Prostate gland (tissue), 2 donors: ENCODE data around the gene NR5A2. TPM values are rescaled to one million over a fixed set of nuclear protein-coding genes. Genes with fewer than 3 reads are reported as not detected.

Experiments used
- DNase-seq: peaks from one replicate; pipeline ENCODE4 v3.0.0-alpha.2; 2019; ENCODE audit warnings: low spot score
- H3K27ac ChIP-seq, 2 donors: fragments of 200-600 bp; sonication (generic); 2 replicates each; pipeline ENCODE4 v1.5.1; 2017 to 2019
- H3K27me3 ChIP-seq: fragments of 200-600 bp; sonication (generic); replicated peaks from 2 replicates; pipeline ENCODE4 v1.5.1; 2019; ENCODE audit not compliant: insufficient read depth
- H3K36me3 ChIP-seq, 2 donors: fragments of 200-600 bp; sonication (generic); 1 replicate in 1 of 2; 2 replicates in 1 of 2; pipeline versions ENCODE4 v1.5.1 to v1.8.1; 2017 to 2019
- H3K4me1 ChIP-seq: fragments of 200-600 bp; sonication (generic); replicated peaks from 2 replicates; pipeline ENCODE4 v1.5.1; 2019
- H3K4me3 ChIP-seq, 2 donors: fragments of 200-600 bp; sonication (generic); 2 replicates each; pipeline ENCODE4 v1.5.1; 2017 to 2019
- H3K9me3 ChIP-seq: fragments of 200-600 bp; sonication (generic); 2 replicates; pipeline ENCODE4 v1.5.1; 2017
- POLR2A ChIP-seq: fragments of 450-650 bp; IDR thresholded peaks from one replicate; pipeline ENCODE4 v1.6.1; 2016; ENCODE audit warnings: antibody characterized with exemption, mild to moderate bottlenecking
- POLR2AphosphoS5 ChIP-seq: sonication (generic); formaldehyde crosslinking; IDR thresholded peaks from one replicate; pipeline ENCODE4 v1.6.1; 2017; ENCODE audit warnings: antibody characterized with exemption
- WGBS: methylation state at CpG from one replicate; pipeline ENCODE4 v1.1.5; 2018; 5-methylcytosine and 5-hydroxymethylcytosine counted together
- intact Hi-C: fragments of 100-400 bp; cut with DNase I; formaldehyde crosslinking; loops from one replicate; pipeline ENCODE4 v1.14.2; 2022
- total RNA-seq, 2 donors: library from RNA; depleted of rRNA; stranded (reverse); fragments of >200 nt; gene quantifications; one replicate each; pipeline ENCODE4 v1.1.0, GENCODE V29; 2016
- TF ChIP-seq, protein P1 (sequence below), 4 experiments: fragments of 200-600 bp in 2 of 4; fragments of 450-650 bp in 2 of 4; sonication (generic) in 2 of 4; IDR thresholded peaks; 1 replicate in 3 of 4; 2 replicates in 1 of 4; pipeline ENCODE4 v1.5.1; 2016 to 2019; ENCODE audit warnings: antibody characterized with exemption in 4 of 4, mild to moderate bottlenecking in 2 of 4, moderate library complexity in 2 of 4

Gene NR5A2
- total RNA-seq, 2 donors from 2014 or later, result 0.87 to 2.7 TPM

DNA sequence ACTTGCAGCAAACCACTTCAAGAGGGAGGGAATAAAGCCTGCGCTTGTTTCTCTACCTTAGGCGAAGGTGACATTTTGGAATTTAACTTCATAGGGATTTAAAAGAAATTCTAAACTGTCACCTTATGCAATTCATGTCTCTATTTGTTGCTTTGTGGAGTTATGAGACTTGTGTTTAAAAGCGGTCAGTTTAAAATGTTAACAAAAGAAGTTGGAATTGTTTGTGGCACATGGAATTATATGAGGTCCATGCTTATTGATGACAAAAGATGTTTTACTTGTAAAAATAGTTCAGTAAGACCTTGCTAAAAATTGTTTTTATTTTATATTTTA is 15.8 kb downstream of the NR5A2 start:
- intact Hi-C loops, result no loop called here
- peaks cover 30% of the 10 kb centered on the region for H3K27me3 ChIP-seq
- no peak overlapping the region for H3K4me3 ChIP-seq

DNA sequence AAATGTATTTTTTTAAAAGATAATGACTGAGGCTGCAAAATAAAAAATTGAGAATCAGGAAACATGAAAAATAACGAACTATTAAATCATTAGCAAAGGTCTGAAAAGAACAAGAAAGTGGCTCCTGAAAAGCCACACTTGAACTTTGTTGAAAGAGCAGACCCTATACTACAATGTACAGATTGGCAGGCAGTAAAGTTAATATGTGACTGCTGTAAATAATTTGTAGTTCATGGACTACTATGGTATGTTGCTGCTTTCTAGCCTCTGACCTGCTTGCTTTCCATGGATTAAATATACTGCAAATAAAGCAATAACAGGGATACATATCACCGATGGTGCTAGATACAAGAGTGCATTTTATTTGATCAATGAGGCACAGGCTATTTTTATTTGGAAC is 18.6 kb downstream of the NR5A2 start:
- peaks cover 16% of the 10 kb centered on the region for H3K27me3 ChIP-seq
- H3K4me1 ChIP-seq, result no peaks in the 10 kb centered on the region
- H3K36me3 ChIP-seq, result no peaks in the 10 kb centered on the region
- H3K27ac ChIP-seq, result no peak overlapping the region
- H3K9me3 ChIP-seq, result no peaks in the 10 kb centered on the region
- 81% methylated on average over 2 of the region's 2 CpGs for WGBS
- TF ChIP-seq, protein P1, sequence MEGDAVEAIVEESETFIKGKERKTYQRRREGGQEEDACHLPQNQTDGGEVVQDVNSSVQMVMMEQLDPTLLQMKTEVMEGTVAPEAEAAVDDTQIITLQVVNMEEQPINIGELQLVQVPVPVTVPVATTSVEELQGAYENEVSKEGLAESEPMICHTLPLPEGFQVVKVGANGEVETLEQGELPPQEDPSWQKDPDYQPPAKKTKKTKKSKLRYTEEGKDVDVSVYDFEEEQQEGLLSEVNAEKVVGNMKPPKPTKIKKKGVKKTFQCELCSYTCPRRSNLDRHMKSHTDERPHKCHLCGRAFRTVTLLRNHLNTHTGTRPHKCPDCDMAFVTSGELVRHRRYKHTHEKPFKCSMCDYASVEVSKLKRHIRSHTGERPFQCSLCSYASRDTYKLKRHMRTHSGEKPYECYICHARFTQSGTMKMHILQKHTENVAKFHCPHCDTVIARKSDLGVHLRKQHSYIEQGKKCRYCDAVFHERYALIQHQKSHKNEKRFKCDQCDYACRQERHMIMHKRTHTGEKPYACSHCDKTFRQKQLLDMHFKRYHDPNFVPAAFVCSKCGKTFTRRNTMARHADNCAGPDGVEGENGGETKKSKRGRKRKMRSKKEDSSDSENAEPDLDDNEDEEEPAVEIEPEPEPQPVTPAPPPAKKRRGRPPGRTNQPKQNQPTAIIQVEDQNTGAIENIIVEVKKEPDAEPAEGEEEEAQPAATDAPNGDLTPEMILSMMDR (IDR thresholded peaks at IDR 0.05), result no peak
- no peak for TF ChIP-seq POLR2A
- no peak for TF ChIP-seq POLR2AphosphoS5
- no peak for DNase-seq
- H3K4me3 ChIP-seq, result no peak overlapping the region
- intact Hi-C loops, result no loop called here

More for the DNA sequence above, 15.8 kb downstream of the NR5A2 start:
- Histone ChIP-seq H3K36me3 (no peaks in the 10 kb centered on the region), H3K27ac (no peak overlapping the region), H3K9me3 (no peaks in the 10 kb centered on the region), H3K4me1 (peaks cover 7% of the 10 kb centered on the region)
- TF ChIP-seq, protein P1 (IDR thresholded peaks at IDR 0.05), result no peak
- TF ChIP-seq POLR2A (no peak), POLR2AphosphoS5 (no peak)
- DNase-seq, result no peak
- WGBS, result 19% methylated on average over 3 of the region's 3 CpGs

DNA sequence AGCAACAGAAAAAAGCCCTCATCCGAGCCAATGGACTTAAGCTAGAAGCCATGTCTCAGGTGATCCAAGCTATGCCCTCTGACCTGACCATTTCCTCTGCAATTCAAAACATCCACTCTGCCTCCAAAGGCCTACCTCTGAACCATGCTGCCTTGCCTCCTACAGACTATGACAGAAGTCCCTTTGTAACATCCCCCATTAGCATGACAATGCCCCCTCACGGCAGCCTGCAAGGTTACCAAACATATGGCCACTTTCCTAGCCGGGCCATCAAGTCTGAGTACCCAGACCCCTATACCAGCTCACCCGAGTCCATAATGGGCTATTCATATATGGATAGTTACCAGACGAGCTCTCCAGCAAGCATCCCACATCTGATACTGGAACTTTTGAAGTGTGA is 20.7 kb downstream of the NR5A2 start:
- Histone ChIP-seq H3K9me3 (no peaks in the 10 kb centered on the region), H3K36me3 (no peaks in the 10 kb centered on the region), H3K27me3 (no peaks in the 10 kb centered on the region), H3K4me3 (no peak overlapping the region), H3K4me1 (no peaks in the 10 kb centered on the region), H3K27ac (no peak overlapping the region)
- intact Hi-C loops, result no loop called here
- no peak for TF ChIP-seq POLR2A
- no peak for TF ChIP-seq POLR2AphosphoS5
- TF ChIP-seq, protein P1 (IDR thresholded peaks at IDR 0.05), result no peak
- no peak for DNase-seq
- WGBS, result 74% methylated on average over 5 of the region's 5 CpGs

DNA sequence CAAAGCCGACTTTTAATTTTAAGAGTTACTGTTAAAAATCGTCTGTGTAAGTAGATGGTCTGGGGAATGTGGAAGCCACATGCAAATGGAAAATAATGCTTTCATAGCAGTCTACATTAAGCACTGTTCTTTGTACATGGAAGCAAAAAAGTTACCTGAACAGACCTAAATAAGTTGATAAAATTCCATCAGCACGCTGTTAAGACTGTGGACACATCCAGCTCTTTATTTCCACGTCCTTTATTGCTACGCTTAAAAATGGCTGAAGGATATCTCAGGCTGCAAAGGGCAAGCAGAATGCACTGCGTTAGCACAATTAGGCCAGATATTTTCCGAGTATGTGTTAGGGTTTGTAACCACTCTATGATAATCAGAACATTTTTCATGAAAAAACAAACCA is 22.3 kb downstream of the NR5A2 start:
- TF ChIP-seq POLR2AphosphoS5, result no peak
- no peak for TF ChIP-seq POLR2A
- TF ChIP-seq, protein P1 (IDR thresholded peaks at IDR 0.05), result no peak
- no peaks in the 10 kb centered on the region for H3K36me3 ChIP-seq
- no peak for DNase-seq
- 68% methylated on average over 7 of the region's 7 CpGs for WGBS
- H3K27me3 ChIP-seq, result no peaks in the 10 kb centered on the region
- H3K9me3 ChIP-seq, result no peaks in the 10 kb centered on the region
- H3K4me1 ChIP-seq, result no peaks in the 10 kb centered on the region
- H3K27ac ChIP-seq, result no peak overlapping the region
- intact Hi-C loops, result no loop called here
- H3K4me3 ChIP-seq, result no peak overlapping the region

DNA sequence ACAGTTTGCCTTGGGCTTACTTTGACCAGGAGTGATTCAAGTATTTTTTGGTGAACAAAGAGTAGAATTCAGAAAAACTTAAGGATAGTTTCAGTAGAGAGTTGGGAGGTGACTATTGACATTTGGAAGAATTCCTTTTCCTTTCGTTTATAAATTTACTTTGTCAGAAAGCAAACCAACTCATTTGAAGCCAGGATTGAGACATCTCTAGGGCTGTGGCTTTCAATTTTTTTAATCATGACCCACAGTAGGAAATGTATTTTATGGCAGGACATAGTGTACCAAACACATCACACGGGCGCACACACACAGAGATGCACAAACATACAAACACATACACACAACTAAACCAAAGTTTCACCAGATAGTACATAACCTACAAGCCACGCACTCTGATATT is 24.1 kb downstream of the NR5A2 start:
- H3K4me3 ChIP-seq, result no peak overlapping the region
- H3K9me3 ChIP-seq, result no peaks in the 10 kb centered on the region
- DNase-seq, result no peak
- H3K27ac ChIP-seq, result no peak overlapping the region
- no peaks in the 10 kb centered on the region for H3K27me3 ChIP-seq
- H3K36me3 ChIP-seq, result no peaks in the 10 kb centered on the region
- intact Hi-C loops, result no loop called here
- WGBS, result 85% methylated on average over 4 of the region's 4 CpGs
- H3K4me1 ChIP-seq, result no peaks in the 10 kb centered on the region
- TF ChIP-seq, protein P1 (IDR thresholded peaks at IDR 0.05), result no peak
- TF ChIP-seq POLR2A, result no peak
- TF ChIP-seq POLR2AphosphoS5, result no peak
